Caco-2 (cell line): Measurements from ENCODE around the gene TRMT2A. TPM values are rescaled to one million over a fixed set of nuclear protein-coding genes. Genes with fewer than 3 reads are reported as not detected.

Experiments used
- BruUV-seq: library from RNA; stranded (reverse); fragments of 400-500 nt; replicated peaks from 2 replicates; lab custom pipeline; 2021; lab: Mats Ljungman, UMichigan
- CTCF ChIA-PET: fragments of 300-600 bp; sonication (Branson Sonifier 250); formaldehyde crosslinking; loops from one replicate; lab custom pipeline; 2022; ENCODE audit warnings: antibody characterized with exemption; lab: Charles Lee
- POLR2A ChIA-PET: fragments of 300-600 bp; sonication (Branson Sonifier 250); formaldehyde crosslinking; loops from one replicate; lab custom pipeline; 2022; ENCODE audit warnings: antibody characterized with exemption; lab: Charles Lee
- DNase-seq, 2 experiments: peaks; one replicate each; pipeline versions ENCODE4 v3.0.0 to v3.0.0-alpha.2; 2020 to 2022
- H3K27me3 ChIP-seq: replicated peaks from 2 replicates; pipeline ENCODE4 v1.6.0; 2011; ENCODE audit warnings: low read length; ENCODE audit not compliant: control insufficient read depth, insufficient read depth
- H3K36me3 ChIP-seq: 2 replicates; pipeline ENCODE4 v1.5.1; 2011; ENCODE audit warnings: low read length; ENCODE audit not compliant: control insufficient read depth, insufficient read depth
- H3K4me1 ChIP-seq: fragments of 250-450 bp; sonication (Bioruptor Pico); 2 replicates; pipeline ENCODE4 v1.5.1; 2020; ENCODE audit warnings: mild to moderate bottlenecking
- H3K4me3 ChIP-seq: 2 replicates; pipeline ENCODE4 v1.5.1; 2011; ENCODE audit warnings: low read depth, mild to moderate bottlenecking, control low read depth, low read length
- H3K9me3 ChIP-seq: fragments of 250-450 bp; sonication (Bioruptor Pico); 2 replicates; pipeline ENCODE4 v1.5.1; 2020; ENCODE audit warnings: mild to moderate bottlenecking, moderate library complexity
- H3K27ac Mint-ChIP-seq: one replicate; pipeline ENCODE4 v1.8.0; 2022; ENCODE audit warnings: mixed read lengths; ENCODE audit not compliant: unreplicated experiment
- H3K27me3 Mint-ChIP-seq: one replicate; pipeline ENCODE4 v1.8.0; 2022; ENCODE audit warnings: mixed read lengths; ENCODE audit not compliant: insufficient read depth, unreplicated experiment
- H3K36me3 Mint-ChIP-seq: one replicate; pipeline ENCODE4 v1.8.0; 2022; ENCODE audit warnings: mild to moderate bottlenecking, mixed read lengths; ENCODE audit not compliant: insufficient read depth, unreplicated experiment
- H3K4me1 Mint-ChIP-seq: one replicate; pipeline ENCODE4 v1.8.0; 2022; ENCODE audit warnings: low read depth, mixed read lengths; ENCODE audit not compliant: unreplicated experiment
- H3K4me3 Mint-ChIP-seq: one replicate; pipeline ENCODE4 v1.8.0; 2022; ENCODE audit warnings: mild to moderate bottlenecking, moderate library complexity, mixed read lengths; ENCODE audit not compliant: unreplicated experiment
- H3K9me3 Mint-ChIP-seq: one replicate; pipeline ENCODE4 v1.8.0; 2022; ENCODE audit warnings: mixed read lengths; ENCODE audit not compliant: unreplicated experiment
- CTCF ChIP-seq, 2 experiments: fragments of 200-600 bp in 1 of 2; IDR thresholded peaks; 1 replicate in 1 of 2; 2 replicates in 1 of 2; pipeline versions ENCODE4 v1.5.1 to v1.8.0; 2011 to 2022; ENCODE audit warnings: antibody characterized with exemption in 1 of 2, control low read depth in 1 of 2, inconsistent platforms in 1 of 2, low read depth in 1 of 2, low read length in 1 of 2, mild to moderate bottlenecking in 1 of 2, moderate library complexity in 1 of 2; ENCODE audit not compliant: insufficient read depth in 1 of 2, severe bottlenecking in 1 of 2, unreplicated experiment in 1 of 2
- intact Hi-C: fragments of 100-400 bp; cut with micrococcal nuclease; formaldehyde crosslinking; loops from one replicate; pipeline ENCODE4 v1.10.0; 2022; ENCODE audit not compliant: unreplicated experiment
- microRNA-seq: library from miRNA; unstranded; fragments of <30 nt; microRNA quantifications from one replicate; pipeline ENCODE4 v1.2.0, GENCODE V29; 2022
- total RNA-seq: library from RNA; stranded (reverse); gene quantifications from 2 replicates; pipeline ENCODE4 v1.2.3, GENCODE V29; 2022

The TRMT2A gene
- total RNA-seq, 1 experiment from 2014 or later = 41.1 TPM

GRCh38 chr22:20062043-20062765, 54.8 kb downstream of the TRMT2A start:
- Mint-ChIP-seq H3K27ac (no peak overlapping the region), H3K4me3 (no peak overlapping the region), H3K4me1 (no peaks in the 10 kb centered on the region), H3K27me3 (no peaks in the 10 kb centered on the region), H3K9me3 (no peaks in the 10 kb centered on the region), H3K36me3 (peaks cover 5% of the 10 kb centered on the region)
- Histone ChIP-seq H3K36me3 (no peaks in the 10 kb centered on the region; the same call in 1 of the 2 replicates), H3K4me3 (no peak overlapping the region), H3K27me3 (no peaks in the 10 kb centered on the region), H3K4me1 (no peaks in the 10 kb centered on the region), H3K9me3 (no peaks in the 10 kb centered on the region)
- ChIA-PET CTCF (no interaction called here), POLR2A (no interaction called here)
- no peak for DNase-seq
- intact Hi-C loops = no loop called here
- no TSS peak for BruUV-seq
- no peak for TF ChIP-seq CTCF (IDR thresholded peaks at IDR 0.05; ENCODE audit: insufficient read depth in 1 of 2, low read depth in 1 of 2, low read length in 1 of 2, severe bottlenecking in 1 of 2, unreplicated experiment in 1 of 2)

Small RNA genes within 50 kb of the gene (microRNA-seq; reads per million reads assigned to microRNA genes)
- gene MIR6816 = not detected

Other genes starting within 250 kb of the TRMT2A start
- 96.0 and 103 TPM in 2 replicates for gene COMT, start 175.5 kb downstream of the TRMT2A start, total RNA-seq
- 44.8 and 47.0 TPM in 2 replicates for gene TXNRD2, start 175.4 kb downstream of the TRMT2A start, total RNA-seq
- gene ARVCF, start 100.4 kb downstream of the TRMT2A start, total RNA-seq = 9.8 and 12.0 TPM in 2 replicates
- gene TANGO2, start 96.1 kb downstream of the TRMT2A start, total RNA-seq = 23.9 and 26.6 TPM in 2 replicates
- 53.1 and 60.0 TPM in 2 replicates for gene DGCR8, start 37.0 kb downstream of the TRMT2A start, total RNA-seq
- 365 and 385 TPM in 2 replicates for gene RANBP1, start 1.1 kb downstream of the TRMT2A start, total RNA-seq
- 39.9 and 45.7 TPM in 2 replicates for gene ZDHHC8, start 14.6 kb upstream of the TRMT2A start, total RNA-seq
- gene CCDC188, start 33.8 kb upstream of the TRMT2A start, total RNA-seq = not detected in 2 replicates
- gene RTN4R, start 151.1 kb upstream of the TRMT2A start, total RNA-seq = 10.7 and 11.1 TPM in 2 replicates
- 30.9 and 37.4 TPM in 2 replicates for gene DGCR6L, start 202.8 kb upstream of the TRMT2A start, total RNA-seq